Midbrain (tissue), 1 donor: Measurements from ENCODE around the gene KRTCAP2.

Source experiments
- DNase-seq: peaks from one replicate; lab custom pipeline; 2025; lab: John Stamatoyannopoulos, UW

KRTCAP2 gene

DNA sequence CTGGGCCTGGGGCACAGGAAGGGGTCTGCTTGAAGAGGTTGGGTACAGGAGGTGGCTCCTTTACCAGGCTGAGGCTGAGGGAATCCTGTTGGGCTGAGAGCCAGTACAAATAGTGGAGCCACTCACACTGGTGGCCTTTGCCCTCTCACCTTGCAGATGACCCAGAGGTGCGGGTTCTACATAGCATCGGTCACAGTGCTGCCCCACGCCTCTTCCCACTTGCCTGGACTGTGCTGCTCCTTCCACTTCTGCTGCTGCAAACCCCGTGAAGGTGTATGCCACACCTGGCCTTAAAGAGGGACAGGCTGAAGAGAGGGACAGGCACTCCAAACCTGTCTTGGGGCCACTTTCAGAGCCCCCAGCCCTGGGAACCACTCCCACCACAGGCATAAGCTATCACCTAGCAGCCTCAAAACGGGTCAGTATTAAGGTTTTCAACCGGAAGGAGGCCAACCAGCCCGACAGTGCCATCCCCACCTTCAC is 39.3 kb downstream of the KRTCAP2 start:
- DNase-seq, result no peak

DNA sequence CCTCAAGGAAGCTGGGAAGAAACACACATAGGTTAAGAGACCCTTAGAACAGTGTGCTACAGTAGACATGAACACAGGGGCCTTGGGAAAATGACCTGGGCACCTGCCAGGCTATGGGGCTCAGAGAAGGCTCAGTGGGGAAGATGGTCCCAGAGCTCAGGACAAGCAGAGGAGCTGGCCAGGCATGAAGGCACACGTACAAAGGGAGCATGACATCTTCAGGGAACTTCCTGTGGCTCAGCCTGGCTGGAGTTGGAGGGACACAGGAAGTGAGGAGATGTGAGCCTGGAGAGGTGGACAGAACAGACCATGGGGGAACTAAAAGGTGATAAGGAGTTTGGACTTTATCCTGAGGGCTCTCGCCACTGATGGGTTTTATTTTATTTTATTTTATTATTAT is 41.2 kb downstream of the KRTCAP2 start:
- no peak for DNase-seq

DNA sequence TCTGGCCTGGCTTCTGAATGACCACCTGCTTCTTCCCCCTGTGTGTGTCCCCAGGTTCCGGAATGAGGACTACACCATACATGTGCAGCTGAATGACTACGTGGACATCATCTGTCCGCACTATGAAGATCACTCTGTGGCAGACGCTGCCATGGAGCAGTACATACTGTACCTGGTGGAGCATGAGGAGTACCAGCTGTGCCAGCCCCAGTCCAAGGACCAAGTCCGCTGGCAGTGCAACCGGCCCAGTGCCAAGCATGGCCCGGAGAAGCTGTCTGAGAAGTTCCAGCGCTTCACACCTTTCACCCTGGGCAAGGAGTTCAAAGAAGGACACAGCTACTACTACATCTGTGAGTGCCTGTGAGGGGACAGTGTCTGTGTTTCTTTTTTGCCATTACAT is 41.8 kb downstream of the KRTCAP2 start:
- DNase-seq, result no peak

DNA sequence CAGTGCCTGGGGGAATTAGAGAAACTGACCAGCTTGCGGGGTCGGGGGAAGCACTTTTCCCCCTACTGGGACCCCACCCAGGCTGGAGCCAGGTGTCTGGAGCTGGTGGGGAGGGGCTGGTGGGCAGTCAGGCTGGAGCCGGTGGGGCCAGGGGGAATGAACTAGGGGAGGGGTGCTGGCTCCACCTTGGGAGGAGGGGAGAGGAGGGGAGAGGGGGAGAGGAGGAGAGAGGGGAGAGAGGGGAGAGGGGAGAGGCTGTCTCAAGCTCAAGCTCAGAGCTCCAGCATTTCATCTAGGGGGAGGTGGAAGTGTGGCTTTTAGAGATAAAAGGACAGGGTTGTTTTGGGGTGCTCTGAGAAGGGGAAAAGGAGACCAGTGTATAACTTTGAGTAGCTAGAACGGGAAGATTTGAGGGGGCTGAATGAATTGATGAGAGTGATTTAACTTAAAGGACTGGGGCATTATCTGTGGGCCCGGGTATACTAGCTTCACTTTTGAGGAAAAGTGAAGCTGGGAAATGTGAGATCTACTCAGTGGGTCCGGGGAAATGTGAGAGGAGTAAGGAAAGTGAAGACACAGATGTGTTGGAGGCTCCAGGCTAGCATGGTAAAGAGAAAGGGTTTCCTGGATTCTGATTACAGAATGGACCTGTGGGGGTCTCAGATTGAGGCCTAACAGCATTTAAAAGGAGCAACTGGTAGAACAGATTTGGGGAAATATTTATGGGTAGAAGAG is 42.7 kb downstream of the KRTCAP2 start:
- no peak for DNase-seq

DNA sequence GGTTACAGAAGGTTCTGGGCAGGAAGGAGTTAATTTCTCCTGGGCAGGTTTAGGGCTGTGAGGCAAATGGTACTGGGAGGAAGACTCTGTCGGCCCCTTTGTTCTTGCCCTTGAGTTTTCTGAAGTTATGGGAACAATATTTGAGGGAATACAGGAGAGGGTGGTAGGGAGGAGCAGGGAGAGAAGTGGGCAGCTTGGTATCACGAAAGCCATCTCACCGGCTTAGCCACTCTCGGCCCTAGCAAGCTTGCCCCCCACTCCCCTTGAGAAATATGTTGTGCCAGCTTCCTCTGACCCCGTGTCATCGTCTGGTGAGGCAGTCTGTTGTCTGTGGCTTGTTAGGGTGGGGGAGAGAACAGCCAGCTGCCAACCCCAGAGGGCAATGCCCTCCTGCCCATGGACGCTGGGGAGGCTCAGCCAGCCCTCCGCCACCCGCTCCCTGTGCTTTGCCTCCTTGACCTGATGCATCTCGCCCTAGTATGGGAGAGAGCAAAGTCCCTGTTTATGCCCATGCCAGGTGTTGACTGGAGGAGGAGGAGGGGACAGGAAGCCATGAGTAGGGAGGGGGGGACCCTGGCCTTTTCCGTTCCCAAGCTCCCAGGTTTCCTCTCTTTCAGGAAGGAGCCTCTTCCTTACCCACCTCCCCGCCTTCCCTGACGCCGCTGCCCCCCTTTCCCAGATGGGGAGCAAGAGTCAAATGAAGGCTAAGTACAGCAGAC is 44.2 kb downstream of the KRTCAP2 start:
- peak; percentile 47 for DNase-seq

DNA sequence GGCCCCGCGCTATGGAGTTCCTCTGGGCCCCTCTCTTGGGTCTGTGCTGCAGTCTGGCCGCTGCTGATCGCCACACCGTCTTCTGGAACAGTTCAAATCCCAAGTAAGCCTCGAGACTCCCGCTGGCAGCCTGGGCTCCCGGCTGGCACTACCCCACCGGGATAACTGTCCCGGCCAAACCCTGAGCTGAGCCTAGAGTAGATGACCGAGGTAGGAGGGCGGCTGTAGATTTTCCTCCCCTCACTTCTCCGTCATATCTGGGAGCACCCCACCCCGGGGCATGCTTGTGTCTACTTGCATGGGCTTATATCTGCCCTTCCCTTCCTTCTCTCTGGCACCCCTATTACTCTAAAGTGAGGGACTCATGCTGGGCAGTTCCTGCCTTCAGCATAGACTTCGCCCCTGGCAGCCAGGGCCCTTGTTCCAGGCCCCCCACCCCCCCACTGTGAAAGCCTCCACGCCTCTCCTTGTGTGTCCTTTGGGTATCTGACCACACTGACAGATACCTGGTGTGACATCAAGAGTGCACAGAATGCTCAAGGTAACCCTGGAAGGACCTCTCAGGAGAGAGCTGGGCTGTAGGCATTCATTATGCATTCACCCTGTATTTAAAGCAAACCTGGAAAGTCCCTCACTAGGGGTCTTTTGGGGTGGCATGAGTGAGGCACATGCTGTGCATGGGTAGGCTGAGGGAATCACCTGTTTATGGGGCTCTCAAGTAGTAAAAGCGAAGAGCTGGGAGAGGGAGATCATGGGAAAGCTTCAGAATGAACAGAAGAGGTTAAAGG is 44.9 kb downstream of the KRTCAP2 start:
- DNase-seq, result no peak

DNA sequence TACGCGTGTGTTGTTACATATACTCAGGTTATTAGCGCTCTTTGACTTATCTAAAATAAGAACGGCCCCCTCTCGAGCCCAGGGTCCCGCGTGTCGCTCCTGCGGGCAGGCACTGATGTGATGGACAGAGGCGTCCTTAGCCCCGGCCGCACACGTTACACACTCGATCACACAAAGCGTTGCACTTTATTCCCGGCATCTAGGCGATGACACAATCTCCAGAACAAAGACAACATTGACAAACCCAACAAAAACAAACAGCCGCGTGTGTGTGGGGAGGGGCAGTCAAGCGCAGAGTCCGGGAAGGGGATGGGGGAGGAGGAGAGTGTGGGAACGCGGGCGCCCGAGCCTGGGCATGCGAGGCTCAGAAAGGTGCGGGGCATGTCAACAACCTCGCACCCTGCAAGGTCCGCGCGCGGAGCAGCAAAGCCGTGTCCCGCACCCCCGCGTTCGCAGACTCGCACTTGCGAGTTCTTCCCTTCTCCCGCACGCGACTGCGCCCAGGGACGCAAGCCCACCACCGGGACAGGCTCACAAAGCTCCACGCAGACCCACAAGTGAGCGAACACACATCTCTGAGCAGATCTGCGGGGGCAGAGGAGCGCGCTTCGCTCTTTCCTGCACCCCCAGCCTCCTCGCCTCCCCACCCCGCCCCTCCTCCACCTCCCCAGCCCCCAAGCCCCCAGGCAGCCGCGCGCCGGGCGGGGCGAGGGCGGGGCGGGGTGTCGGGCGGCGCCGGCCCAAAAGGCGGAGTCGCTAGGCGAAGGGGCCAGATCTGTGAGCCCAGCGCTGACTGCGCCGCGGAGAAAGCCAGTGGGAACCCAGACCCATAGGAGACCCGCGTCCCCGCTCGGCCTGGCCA is 45.8 kb downstream of the KRTCAP2 start, which contains the start of gene EFNA1:
Gene EFNA1 (plus strand): TSS at position 772 of the 862 bp plus-strand sequence. CDS start 102 bp downstream, outside the sequence.
- peak; percentile 91 for DNase-seq

DNA sequence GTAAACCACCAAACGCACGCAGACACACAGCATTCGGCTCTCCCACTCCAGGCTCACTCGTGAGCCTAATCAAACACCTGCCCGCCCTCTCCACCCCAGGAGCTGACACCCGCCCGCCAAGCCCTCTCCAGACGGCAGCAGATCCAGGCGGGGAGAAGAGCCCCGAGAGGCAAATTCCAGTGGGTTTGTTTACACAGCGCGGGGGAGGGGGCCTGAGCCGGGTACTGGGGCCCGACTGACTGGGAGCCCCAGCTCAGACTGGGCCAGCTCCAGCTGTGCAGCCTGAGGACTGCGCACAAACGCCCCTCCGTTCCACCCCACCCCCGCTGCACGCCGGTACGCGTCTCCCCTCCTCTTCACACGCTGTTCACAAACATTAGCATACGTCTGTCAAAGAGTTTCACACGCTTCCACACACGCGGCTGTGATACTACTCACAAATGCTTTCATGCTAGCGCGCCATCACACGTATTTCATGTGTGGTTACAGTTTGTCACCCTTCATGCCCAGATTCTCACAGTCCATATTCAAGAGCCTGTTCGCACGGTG is 46.5 kb downstream of the KRTCAP2 start:
- peak; percentile 79 for DNase-seq

DNA sequence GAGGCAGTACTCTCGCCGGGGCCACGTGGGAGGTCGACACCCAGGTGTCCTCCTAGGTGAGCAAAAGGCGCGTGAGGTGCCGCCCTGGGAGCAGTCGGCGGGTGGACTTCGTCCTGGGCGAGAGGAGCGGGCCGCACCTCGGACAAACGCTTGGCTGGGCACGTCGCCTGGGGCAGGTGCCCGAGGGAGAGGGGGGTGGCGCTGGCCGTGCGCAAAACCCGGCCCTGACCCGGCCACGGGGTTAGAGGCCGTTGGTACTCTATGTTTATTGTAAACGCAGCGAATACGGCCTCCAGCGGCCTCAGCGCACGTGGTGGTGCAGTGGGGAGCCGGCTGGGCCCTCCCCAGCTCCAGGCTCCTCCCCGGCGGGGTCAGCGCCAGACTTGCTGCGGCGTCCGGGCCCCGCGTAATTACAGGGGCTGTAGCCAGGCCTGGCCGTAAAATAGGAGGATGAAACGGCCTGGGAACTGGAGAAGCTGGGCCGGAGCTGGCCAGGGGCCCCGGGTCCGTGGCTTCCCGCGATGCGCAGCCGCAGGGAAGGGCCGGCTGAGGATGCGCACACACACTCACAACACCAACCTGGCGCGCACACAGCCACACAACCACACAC is 47.1 kb downstream of the KRTCAP2 start:
- peak; percentile 86 for DNase-seq

DNA sequence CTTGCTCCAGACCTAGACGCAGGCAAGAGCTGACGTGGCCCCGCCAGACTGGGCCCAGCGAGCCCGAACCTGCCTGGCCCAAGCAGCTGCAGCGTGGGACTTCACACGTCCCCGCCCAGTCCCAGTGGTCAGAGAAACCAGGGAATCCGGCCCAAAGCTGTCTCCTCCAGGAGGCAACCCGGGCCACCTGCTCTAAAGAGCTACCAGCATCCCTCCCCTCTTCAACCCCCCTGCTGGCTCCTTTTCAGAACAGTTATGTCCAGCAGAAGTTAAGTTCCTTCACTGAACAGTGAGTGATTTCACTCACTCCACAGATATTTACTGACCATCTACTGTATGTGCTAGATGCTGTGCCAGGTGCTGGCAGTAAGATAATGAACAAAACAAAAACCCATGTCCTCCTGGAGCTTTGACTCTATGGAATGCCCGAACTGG is 47.6 kb downstream of the KRTCAP2 start:
- no peak for DNase-seq

DNA sequence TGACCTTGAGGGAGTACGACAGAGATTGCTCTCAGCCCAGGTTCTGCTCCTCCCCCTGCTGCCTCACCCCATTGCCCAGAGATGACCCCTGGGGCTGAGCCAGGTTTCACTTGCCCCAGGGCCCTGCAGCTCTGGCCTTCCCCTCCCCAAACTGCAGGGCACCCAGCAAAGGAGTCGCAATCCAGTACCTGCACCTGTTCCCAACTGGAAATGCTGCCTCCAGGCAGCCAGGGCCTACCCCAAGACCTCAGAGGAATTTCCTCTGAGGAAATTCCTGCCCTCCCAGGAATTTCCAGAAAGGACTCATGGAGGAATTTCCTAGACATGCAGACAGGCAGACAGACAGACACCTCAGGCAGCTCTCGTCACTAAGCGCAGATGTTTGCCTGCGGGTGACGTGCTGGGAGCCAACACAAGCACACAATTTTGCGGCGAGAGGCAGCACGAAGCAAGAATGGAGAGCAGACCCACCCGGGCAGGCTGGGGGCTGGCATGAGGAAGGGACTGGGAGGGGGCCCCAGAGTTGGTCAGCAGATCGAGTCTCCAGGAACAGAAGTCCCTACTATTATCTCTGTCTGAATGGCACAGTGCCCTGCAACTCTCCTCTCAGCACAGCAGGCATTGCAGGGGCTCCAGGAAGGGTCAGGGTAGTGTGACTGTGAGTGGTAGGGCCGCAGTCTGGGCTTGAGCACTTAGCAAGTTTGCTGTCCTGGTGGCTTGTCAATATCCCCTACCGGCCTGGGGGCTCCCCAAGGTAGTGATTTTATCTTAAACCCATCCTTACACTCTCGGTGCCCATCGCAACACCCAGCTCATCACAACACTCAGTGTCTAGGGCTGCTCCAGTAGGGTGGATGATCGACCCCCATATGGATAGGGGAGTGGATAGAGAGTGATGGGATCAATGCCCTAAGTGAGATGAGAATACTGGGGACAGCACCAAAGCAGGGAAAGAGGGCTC is 48.3 kb downstream of the KRTCAP2 start:
- no peak for DNase-seq

DNA sequence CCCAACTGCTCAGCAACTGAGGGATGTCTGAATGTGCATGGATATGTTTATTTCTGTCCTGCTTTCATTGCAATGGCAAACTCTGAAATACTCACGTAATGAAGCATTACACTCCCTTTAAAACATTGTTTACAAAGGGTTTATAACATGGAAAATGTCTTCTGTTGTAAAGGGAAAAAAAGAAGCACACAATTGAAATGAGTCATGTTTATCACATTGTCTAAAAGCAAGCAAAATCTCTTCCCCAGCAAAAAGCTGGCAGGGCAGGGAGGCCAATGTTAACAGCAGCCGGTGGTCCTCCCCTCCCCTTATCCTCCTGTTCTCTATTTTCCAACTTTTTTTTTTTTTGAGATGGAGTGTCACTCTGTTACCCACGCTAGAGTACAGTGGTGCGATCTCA is 49.3 kb downstream of the KRTCAP2 start:
- no peak for DNase-seq

DNA sequence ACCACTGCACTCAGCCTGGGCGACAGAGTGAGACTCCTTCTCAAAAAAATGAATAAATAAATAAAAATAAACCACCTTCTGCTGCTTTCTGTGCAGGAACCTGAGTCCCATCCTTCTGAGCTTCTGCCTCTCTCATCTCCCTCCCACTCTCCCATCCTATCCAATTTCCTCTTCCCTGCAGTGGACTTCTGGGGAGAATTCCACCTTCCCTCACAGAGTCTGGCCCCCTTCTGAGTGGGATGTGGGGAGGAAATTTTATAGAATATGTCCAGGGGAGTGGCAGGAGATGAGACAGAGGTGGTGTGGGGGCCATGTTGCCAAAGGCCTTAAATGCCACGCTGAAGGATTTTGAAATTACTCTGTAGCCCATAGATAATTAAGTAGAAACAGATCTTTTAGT is 50.8 kb downstream of the KRTCAP2 start:
- no peak for DNase-seq

DNA sequence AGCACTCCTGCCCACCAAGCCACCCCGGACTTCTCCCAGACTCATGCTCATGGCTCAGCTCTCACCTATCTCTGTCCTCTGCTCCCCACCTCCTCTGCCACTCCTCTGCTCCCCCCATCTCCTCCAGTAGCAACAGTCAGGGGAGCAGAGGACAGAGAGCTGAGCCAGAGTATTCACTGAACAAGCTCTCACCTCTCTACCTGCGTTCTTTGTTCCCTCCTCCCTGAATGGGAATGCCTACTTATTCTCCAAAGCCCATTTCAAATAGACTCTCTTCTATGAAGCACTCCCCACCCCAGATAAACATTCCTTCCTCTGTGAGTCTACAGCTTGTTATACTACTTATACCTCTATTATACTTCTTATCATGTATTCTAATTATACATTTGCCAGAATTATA is 51.9 kb downstream of the KRTCAP2 start:
- no peak for DNase-seq

DNA sequence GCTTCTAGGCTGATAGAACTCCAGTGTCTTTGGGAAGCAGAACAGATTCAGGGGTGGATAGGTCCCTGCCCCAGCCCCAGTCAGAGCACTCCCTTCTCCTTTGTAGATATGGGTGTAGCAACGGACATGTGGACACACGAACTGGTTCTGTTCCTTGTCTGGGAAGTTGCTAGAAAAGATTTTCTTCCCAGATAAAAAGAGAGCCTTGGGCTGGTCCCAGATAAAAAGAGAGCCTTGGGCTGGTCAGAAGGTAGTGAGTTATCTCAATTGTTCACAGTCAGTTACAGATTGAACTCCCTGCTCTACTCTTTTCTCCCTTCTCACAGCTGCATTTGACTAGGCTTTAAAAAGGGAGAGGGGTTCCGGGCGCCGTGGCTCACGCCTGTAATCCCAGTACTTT is 52.9 kb downstream of the KRTCAP2 start:
- DNase-seq, result no peak
